GF-D8 (cell line): ENCODE results near the gene NEGR1.
"Not testable (repeated sequence)": the region's sequence is repeated elsewhere in the genome, so short reads cannot be mapped to it uniquely, and the experiment has no call there.

Experiments
- DNase-seq: peaks from one replicate; lab custom pipeline; 2025; lab: John Stamatoyannopoulos, UW

The NEGR1 gene

DNA sequence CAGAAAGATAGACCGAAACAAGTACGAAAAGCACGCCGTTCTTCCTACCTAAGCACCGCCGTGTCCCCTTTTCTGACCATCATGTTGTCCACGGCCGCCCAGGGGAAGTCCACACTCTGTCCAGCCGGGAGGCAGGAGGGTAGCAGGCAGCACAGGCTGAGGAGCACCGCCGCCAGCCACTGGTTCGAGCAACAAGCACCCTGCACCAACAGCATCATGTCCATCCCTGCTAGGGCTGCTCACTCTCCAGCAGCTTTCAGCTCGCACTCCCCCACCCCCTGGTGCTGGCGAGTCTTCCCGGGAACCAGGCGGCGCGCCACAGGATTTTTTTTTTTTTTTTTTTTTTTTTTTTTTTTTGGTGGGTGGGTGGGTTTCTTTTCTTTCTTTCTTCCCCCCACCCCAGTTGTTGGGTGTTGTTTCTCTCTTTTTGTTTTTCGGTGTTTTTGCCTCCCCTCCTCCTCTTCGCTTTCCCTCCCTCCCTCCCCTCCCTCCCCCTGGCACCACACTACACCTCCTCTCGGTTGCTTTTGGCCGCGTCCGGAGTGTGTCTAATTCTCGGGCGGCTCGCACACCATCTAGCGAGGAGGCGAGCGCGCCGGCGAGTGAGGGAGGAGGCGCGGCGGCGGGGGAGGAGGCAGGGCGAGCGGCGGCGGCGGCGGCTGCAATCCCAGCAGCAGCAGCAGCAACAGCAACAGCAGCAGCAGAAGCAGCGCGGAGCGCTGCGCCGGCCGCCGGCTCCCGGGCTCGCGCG is at the start of gene NEGR1:
NEGR1 (minus strand) TSS at position 269 of the 751 bp plus-strand sequence.
- peak; percentile 42 for DNase-seq

DNA sequence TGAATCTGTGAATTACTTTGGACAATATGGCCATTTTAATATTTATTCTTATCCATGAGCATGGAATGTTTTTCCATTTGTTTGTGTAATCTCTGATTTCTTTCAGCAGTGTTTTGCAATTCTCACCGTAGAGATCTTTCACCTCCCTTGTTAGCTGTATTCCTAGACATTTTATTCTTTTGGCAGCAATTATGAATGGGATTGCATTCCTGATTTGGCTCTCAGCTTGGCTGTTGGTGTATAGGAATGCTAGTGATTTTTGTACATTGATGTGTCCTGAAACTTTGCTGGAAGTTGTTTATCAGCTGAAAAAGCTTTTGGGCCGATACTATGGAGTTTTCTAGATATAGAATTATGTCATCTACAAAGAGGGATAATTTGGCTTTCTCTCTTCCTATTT is 44.2 kb upstream of the NEGR1 start:
- no peak for DNase-seq

DNA sequence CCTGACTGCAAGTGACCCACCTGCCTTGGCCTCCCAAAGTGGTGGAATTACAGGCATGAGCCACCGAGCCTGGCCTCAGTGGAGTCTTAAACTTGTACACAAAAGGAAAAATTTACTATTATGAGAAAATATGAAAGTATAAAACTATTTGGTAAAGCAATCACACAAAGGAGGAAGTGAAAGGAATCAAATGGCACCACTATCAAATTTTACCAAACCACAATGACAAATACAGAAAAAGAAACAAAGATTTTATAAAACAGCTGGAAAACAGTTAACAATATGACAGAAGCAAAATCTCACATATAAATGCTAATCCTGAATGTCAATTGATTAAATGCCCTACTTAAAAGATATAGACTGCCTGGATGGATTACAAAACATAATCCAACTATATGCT is 42.1 kb upstream of the NEGR1 start:
- DNase-seq, result no peak

DNA sequence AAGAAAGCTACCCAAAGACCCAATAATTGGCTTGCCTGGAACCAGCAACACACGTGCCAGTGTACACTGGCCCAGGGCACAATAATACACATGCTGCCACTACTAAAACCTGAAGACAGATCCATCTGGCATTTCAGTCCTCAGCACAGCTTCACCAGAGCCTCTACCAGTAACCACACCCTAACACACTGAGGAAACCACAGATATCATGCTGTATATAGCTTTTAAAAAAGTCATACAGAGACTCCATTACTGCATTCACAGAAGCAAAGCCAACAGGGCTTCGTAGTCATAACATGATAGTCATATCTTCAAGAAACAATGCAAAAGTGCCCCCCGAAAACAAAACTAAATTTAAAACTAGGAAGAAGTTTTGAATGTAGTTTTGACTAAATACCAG is 40.6 kb upstream of the NEGR1 start:
- no peak for DNase-seq

DNA sequence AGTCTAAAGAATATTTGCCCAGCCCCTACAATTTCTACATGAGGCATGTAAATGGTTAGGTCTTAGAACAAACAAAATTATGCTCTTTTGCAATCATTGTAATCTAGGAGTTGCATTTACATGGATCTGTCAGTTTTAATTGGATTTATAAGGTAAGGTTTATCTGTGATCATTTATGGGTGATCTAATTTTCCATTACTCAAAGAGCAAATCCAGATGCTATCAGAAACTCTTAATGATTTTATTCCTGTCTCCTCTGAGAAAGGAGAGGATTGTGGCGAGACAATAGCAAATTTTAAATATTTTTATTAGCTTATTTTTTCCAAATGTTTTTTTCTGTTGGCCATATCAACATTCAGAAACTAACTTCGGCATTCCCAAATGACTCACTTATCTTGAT is 14.2 kb upstream of the NEGR1 start:
- DNase-seq, result no peak

DNA sequence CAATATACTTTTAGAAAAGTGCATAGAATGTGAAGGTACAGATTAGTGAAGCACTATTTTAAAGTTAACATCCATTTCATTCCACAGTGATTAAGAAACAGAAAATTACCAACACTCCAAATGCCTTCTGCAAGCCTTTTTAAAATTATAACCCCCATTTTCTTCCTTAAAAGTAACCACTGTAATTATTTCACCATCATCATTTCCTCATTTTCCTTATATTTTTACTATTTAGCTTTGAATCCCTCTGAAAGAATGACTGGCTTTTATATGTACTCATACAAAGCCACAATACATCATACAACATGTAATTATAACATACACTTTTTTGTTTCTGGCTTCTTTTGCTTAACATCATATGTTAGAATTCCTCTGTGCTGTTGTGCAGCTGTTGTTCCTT is 6.5 kb upstream of the NEGR1 start:
- DNase-seq, result peak; percentile 18

DNA sequence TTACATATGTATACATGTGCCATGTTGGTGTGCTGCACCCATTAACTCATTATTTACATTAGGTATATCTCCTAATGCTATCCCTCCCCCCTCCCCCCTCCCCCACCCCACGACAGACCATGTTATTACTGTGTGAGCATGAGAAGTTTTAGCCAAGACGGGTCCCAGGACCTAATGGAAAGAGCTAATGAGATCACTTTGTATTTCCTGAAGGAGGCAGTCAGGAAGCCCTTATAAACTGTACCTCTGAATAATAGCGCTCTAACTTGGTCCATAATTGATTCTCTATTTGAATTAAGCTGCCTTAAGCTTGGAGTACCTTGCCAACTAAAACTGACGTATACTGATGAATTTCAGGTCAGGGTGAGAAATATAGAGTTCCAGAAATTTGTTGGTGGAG is 4.1 kb upstream of the NEGR1 start:
- DNase-seq, result no peak

DNA sequence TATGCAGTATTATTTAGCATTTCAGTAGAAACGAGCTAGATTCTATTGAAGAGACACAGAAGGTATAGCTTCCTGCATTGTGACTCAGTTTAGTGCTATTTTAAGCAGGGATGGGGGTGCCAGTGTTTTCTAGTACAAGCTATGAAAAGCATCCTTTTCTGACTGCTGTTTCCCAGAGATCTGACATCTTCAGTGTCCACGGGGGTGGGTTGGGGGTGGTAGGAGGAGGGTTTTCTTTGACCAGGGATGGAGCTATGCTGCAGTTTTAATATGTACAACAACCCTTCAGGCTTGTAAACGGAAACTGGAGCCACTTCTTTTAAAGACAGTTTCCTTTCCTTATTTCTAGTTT is 2.7 kb upstream of the NEGR1 start:
- DNase-seq, result no peak

DNA sequence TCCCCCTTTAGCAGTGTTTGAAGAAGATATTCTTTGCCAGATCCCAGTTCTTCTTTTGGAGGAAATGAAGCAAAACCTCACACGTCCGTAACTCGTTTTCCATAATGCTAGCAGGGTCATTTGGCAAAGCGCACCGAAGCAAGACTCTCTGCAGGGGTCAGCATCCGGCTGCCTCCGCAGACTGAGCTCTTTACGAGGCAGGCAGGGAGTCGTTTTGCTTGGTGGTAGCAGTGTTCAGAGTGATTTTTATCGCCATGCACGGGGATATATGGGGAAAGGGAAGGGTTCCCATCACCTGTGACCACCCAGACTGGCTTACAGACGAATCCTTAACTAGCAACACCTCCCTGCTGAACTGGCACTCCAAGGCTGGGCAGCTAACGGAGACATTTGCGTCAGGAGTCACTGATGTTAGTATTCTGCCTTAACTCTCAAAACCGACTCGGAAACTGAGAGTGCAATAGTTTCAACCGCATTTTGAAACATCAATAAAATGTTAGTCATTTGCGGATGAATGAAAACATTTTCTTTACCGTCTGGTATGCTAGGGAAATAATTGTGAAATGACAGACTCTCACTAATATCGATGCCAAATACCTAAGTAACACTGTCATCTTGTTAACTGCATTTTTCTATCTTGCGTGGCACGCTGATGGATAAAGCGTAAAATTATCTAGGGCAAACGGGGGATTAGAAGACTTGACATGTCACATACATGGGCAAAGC is 2.2 kb upstream of the NEGR1 start:
- DNase-seq, result no peak

DNA sequence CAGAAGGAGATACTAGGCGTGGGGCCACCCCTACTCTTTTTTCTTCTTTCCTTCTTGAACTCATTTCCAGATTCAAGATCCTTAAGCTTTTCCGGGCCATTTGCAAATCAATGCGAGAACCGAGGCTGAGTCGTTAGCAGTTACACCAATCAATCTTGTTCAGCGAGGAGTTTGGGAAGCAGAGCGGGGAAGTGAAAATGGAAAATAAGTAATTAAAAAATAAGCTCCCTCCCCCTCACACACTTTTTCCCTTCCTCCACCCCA is 1.7 kb upstream of the NEGR1 start:
- DNase-seq, result no peak

DNA sequence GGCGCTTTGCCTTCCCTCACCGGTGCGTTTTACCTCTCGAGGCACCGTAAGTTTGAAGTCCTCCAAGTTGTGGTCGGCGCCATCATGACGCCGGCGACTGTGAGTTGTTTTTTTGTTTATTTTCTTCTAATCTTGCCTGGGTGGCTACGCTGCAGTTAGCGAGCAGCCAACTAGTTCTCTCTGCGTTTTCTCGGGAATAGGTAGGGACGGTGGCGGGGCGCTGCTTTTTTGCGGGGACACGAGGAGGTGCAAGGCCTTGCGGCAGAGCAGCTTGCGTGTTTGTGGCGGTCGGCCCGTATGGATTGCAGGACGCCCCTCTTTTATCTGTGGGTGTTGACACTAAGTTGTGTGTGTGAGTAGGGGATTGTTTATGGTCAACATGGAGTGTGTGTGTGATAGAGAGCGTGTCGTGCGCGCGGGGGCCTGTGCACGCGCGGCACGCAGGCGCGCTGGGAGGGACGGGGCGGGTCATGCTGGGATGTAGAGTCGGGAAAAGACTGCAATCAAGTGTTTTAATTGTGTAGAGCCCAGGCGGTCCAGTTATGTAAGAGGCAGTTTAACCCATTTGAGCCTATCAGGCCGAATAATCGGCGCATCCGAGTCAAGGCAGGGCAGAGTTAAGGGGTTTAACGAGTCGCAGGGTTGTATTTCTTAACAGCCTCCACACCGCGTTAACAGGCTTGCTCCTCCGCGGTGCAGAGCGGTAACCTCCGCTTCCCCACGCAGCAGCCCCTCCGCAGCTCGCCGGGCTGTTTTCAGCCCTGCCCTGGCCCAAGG is 1.2 kb upstream of the NEGR1 start:
- DNase-seq, result no peak

DNA sequence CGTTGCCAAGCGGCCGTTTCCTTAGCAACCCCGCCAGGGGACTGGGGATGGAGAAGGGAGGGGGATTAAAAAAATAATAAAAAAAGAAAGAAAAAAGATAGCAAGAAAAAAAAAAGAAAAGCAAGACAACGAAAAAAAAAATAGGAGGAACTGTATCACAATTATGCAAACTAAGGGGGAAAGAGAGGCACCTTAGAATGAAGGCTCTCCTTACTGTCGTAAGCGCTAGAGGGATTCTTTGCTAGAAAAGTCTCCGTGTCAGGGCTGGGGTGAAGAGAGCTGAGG is 625 bp upstream of the NEGR1 start:
- DNase-seq, result no peak

DNA sequence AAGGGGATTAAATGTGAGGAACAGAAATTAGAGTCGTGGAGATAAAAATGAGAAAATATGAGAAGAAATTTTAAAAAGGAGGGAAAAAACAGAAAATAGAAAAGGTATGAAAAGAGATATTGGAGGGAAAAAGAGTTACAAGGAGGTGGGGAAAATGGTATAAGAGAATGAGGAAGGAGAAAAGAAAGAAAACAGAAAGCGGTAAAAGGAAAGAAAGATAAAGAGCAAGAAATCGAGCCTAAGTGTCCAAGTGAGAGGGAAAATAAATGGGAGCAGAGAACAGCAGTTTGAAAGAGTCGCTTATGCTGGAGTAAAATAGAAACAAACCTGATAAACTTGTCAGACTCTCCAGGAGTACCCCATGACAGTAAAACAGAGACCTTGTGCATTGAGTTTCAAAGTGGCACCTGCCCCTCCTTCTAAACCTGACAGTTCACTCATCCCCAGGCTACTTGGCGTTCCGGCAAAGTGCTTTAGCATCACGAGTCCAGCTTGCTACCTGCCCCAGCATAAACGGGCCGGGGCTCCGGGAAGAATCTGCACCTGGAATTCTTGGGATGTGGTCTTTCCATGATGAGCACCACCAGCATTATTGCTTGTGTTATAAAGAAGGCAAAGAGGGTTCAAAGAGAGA is 585 bp downstream of the NEGR1 start:
- no peak for DNase-seq

DNA sequence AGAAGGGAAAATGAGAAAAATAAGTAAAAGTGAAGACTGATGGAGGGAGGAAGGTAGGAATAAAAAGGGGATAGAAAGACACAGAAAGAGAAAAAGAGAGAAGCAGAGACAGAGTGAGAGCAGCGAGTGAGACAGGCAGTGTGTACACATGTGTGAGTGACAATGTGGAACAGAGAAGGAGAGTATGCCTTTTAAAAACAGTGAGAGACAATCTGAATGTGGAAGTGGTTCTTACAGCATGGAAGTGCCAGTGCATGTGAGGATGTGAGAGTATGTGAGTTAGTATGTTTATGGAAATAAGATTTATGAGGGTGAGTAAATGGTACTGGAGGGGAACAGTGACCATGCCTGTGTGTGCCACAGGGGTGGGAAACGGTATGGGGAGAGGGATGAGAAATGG is 1.2 kb downstream of the NEGR1 start:
- no peak for DNase-seq

DNA sequence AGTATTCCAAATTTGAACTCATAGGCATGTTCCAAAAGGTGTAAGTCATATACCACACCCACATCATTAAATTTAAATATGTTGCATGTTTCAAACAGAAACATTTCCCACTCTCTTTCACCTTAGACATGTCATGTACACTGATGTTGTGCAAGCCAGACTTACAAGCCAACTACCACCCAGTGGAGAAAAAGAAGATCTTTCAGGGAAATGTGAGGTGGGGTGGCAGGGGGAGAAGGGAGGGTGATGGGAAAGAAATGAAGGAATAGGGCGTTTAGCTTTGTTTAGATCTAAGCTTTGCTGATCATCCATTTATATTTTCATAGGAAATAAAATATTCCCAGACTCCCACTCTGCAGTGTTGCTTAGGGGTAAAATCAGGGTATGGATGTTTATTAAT is 1.6 kb downstream of the NEGR1 start:
- no peak for DNase-seq

DNA sequence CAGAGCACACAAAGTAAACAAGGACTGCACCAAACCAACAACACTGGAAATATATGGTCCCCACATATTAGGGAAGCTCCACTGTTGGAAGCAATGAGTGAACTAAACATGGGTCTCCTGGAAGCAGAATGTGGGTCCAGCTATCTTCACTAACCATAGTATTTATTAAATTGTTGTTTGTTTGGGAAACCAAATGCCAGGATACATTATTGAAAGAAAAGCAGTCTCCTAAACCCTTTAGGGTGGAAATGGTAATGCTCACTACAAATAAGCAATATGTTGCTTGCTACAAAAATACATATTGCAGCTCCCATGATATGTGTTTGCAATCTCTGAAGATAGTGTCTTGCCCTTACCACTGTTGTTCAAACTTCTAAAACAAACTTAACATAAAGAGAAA is 2.2 kb downstream of the NEGR1 start:
- no peak for DNase-seq

DNA sequence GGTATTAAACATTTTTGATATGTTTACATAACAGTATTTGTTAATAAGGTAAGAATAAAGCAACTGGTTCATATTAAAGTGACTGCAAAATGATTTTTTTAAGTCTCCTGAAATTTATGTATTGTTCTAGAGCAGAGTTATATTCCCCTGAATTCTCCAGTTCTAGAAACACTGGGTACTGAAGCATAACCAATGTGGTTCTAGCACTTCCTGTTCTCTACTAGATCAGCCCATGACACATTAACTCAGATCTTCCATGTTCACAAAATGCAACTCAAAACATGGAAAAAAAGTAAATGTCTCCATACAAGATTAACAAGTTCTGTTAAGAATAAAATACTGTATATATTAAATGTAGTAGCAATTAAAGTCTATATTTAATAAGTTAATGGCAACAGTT is 3.9 kb downstream of the NEGR1 start:
- peak; percentile 26 for DNase-seq

DNA sequence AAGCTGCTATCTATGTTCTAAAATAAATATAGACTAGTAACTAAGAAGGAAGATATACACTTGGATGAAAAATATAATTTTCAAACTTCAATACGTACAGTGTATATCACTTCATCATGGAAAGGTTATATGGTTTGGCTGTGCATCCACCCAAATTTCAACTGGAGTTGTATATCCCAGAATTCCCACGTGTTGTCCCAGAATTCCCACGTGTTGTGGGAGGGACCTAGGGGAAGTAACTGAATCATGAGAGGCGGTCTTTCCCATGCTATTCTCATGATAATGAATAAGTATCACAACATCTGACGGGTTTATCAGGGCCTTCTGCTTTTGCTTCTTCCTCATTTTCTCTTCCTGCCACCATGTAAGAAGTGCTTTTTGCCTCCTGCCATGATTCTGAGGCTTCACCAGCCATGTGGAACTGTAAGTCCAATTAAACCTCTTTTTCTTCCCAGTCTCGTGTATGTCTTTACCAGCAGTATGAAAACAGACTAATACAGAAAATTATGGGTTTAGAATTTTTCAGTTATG is 10.7 kb downstream of the NEGR1 start:
- no peak for DNase-seq

DNA sequence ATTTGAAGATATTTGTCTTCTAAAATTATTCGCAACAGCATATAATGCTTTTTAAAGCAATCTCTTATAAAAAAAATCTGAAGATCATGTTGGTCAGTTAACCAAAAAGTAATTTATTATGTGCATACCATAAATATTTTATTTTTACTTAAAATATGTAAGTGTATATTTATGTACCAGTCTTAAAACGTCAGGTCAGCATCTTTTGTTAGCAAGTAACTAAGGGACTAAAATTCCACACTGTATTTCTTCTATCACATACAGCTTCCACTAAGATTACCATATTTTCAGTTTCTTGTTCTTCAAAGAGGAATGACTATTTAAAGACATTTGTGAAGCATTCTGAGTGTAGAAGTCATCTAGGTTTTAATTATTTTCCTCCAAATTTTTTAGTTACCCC is 19.6 kb downstream of the NEGR1 start:
- no peak for DNase-seq

DNA sequence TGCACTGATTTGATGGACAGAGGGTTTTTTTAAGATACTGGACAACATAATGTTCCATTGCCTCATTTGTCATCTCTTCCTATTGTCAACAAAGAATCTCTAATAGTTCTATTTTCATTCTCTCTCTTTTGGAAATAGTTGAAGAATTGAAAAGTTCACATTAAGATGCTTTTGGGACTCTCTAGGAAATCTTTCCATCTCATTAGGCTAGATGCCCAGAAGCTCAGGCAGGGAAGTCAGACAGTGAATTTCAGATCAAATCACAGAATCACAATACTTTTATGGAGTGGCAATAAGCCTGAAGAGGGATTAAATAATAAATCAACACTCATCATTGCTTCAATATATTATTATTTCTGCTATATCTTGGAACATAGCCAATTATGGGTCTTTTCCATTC is 29.2 kb downstream of the NEGR1 start:
- DNase-seq, result no peak

DNA sequence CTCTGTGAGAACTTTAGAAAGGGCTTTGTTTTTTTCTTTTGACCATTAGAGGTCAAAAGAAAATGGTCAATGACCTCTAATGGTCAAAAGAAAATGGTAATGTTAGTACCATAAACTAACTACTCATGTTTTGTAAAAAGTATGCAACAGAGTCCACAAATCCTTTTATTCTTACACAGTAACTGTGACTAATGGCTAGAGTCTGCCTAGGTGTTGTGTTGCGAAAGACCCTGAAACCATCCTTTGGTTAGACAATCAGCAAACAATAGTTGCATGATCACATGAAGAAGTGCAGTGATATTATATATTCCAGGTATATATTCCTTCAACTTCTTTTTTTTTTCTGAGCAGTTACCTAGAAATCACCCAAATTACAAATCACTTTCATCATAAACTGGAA is 40.9 kb downstream of the NEGR1 start:
- DNase-seq, result no peak

DNA sequence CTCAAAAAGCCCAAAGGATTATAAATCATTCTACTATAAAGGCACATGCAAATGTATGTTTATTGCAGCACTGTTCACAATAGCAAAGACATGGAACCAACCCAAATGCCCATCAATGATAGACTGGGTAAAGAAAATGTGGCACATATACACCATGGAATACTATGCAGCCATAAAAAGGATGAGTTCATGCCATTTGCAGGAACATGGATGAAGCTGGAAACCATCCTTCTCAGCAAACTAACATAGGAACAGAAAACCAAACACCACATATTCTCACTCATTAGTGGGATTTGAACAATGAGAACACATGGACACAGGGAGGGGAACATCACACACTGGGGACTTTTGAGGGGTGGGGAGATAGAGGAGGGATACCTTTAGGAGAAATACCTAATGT is 46.4 kb downstream of the NEGR1 start:
- DNase-seq, result not testable (repeated sequence)

DNA sequence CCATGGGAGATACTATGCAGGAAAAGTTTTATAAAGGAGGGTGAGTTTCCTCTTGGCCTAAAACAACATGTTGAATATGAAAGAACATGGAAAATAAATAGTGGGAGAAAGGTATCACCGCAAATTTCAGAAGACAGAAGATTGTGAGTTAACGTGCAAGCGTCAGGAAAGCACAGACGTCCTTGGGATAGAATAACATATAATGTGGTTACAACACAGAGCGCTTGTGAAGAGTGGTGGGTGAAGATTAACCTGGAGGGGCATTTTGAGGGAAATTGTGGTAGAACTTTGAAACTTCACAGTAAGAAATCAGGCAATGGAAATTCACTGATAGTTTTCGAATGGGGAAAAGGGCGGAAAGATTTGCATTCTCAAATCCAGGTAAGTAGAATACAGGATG is 47.3 kb downstream of the NEGR1 start:
- no peak for DNase-seq
